NCI-H187 treated with DMSO at 0.1 percent for 48 hours (cell line): ENCODE measurements around the gene CALHM2.
A peak's percentile ranks its signal among the peaks of the same experiment; 100 is the strongest.
"Not testable (repeated sequence)": the region's sequence is repeated elsewhere in the genome, so short reads cannot be mapped to it uniquely, and the experiment has no call there.

Source experiments
- DNase-seq: peaks from one replicate; lab custom pipeline; 2025; lab: John Stamatoyannopoulos, UW

The CALHM2 gene

GRCh38 chr10:103451831-103452505 is at the start of gene CALHM2:
Gene CALHM2, minus strand, starts transcription at chr10:103452370. Its CDS starts 2,429 bp downstream, at chr10:103449941.
- no peak for DNase-seq

GRCh38 chr10:103501186-103501585 is 49.0 kb upstream of the CALHM2 start:
- no peak for DNase-seq

- no peak for DNase-seq
These were observed 48.3 kb upstream of the CALHM2 start for GRCh38 chr10:103500481-103500880.

- no peak for DNase-seq
These were observed 47.7 kb upstream of the CALHM2 start for GRCh38 chr10:103499881-103500280.

- peak; percentile 57 for DNase-seq
These were observed 46.9 kb upstream of the CALHM2 start for GRCh38 chr10:103498936-103499638.

- DNase-seq, result no peak
These were observed 45.2 kb upstream of the CALHM2 start for GRCh38 chr10:103497161-103497915.

GRCh38 chr10:103495321-103495720 is 43.2 kb upstream of the CALHM2 start:
- no peak for DNase-seq

GRCh38 chr10:103493916-103494877 is 42.0 kb upstream of the CALHM2 start:
- no peak for DNase-seq

- no peak for DNase-seq
These were observed 41.3 kb upstream of the CALHM2 start, which contains the start of gene NEURL1 for GRCh38 chr10:103493362-103493915. Gene NEURL1, plus strand, starts transcription at chr10:103493705. Its CDS starts 683 bp downstream, at chr10:103494388.

- DNase-seq, result no peak
These were observed 40.6 kb upstream of the CALHM2 start for GRCh38 chr10:103492655-103493261.

- no peak for DNase-seq
These were observed 39.7 kb upstream of the CALHM2 start for GRCh38 chr10:103491729-103492364.

- DNase-seq, result no peak
These were observed 38.8 kb upstream of the CALHM2 start for GRCh38 chr10:103490986-103491314.

- no peak for DNase-seq
These were observed 35.2 kb upstream of the CALHM2 start for GRCh38 chr10:103487410-103487708.

- DNase-seq, result not testable (repeated sequence)
These were observed 34.7 kb upstream of the CALHM2 start for GRCh38 chr10:103486635-103487409.

GRCh38 chr10:103481974-103482531 is 29.9 kb upstream of the CALHM2 start:
- peak; percentile 21 for DNase-seq

GRCh38 chr10:103480521-103480920 is 28.4 kb upstream of the CALHM2 start:
- no peak for DNase-seq

- no peak for DNase-seq
These were observed 27.0 kb upstream of the CALHM2 start, which contains the start of gene CALHM3 for GRCh38 chr10:103479135-103479534. Gene CALHM3, minus strand, starts transcription at chr10:103479240. Its CDS starts 208 bp downstream, at chr10:103479032.

- no peak for DNase-seq
These were observed 26.5 kb upstream of the CALHM2 start for GRCh38 chr10:103478671-103479070.

- DNase-seq, result no peak
These were observed 24.0 kb upstream of the CALHM2 start for GRCh38 chr10:103476046-103476768.
